GM12878 (cell line): ENCODE data around the gene TMEM109. TPM values are rescaled to one million over a fixed set of nuclear protein-coding genes. Genes with fewer than 3 reads are reported as not detected.
A peak's percentile ranks its signal among the peaks of the same experiment; 100 is the strongest.

Experiments used
- ATAC-seq: fragments of 200-7000 bp; cut with Tn5 transposase; 3 replicates; pipeline ENCODE4 v1.9.1; 2020; ENCODE audit warnings: mild to moderate bottlenecking, moderate library complexity
- BruUV-seq: library from RNA; stranded (reverse); fragments of 400-500 nt; replicated peaks from 2 replicates; lab custom pipeline; 2021; lab: Mats Ljungman, UMichigan
- CTCF ChIA-PET: fragments of 300-600 bp; sonication (Branson Sonifier 250); formaldehyde crosslinking; extraction: SDS; loops from one replicate; lab custom pipeline; 2021; ENCODE audit warnings: inconsistent platforms; lab: Yijun Ruan, JAX
- POLR2A ChIA-PET: fragments of 350-600 bp; formaldehyde crosslinking; extraction: SDS; loops from one replicate; lab custom pipeline; 2021; ENCODE audit warnings: inconsistent platforms; lab: Charles Lee
- RAD21 ChIA-PET: fragments of 300-600 bp; sonication (Branson Sonifier 250); formaldehyde crosslinking; loops from one replicate; lab custom pipeline; 2023; ENCODE audit warnings: antibody characterized with exemption; ENCODE audit not compliant: unreplicated experiment; lab: Charles Lee
- SMC1A ChIA-PET: fragments of 300-600 bp; sonication (Branson Sonifier 250); formaldehyde crosslinking; loops from one replicate; lab custom pipeline; 2023; ENCODE audit not compliant: unreplicated experiment, uncharacterized antibody; lab: Charles Lee
- DNase-seq: peaks from one replicate; pipeline ENCODE4 v3.0.0-alpha.2; 2011; ENCODE audit warnings: low read depth, low spot score
- FAIRE-seq: peaks from 3 replicates; lab custom pipeline; 2011; peaks lifted over from hg19 to GRCh38; lab: Jason Lieb, UNC
- H2AFZ ChIP-seq: 2 replicates; pipeline ENCODE4 v1.6.0; 2011; ENCODE audit warnings: low read depth, low read length, control low read depth; ENCODE audit not compliant: control insufficient read depth
- H3K27ac ChIP-seq: 2 replicates; pipeline ENCODE4 v1.5.1; 2011; ENCODE audit warnings: control low read depth; ENCODE audit not compliant: control insufficient read depth, insufficient read depth
- H3K27me3 ChIP-seq, 2 experiments: replicated peaks in 1 of 2; 2 replicates each; pipeline versions ENCODE4 v1.6.0 to v1.6.1; 2011; ENCODE audit warnings: low read length in 1 of 2; ENCODE audit not compliant: control insufficient read depth in 2 of 2, insufficient read depth in 2 of 2
- H3K36me3 ChIP-seq, 2 experiments: 2 replicates each; pipeline ENCODE4 v1.5.1; 2011; ENCODE audit warnings: low read length in 1 of 2; ENCODE audit not compliant: control insufficient read depth in 2 of 2, insufficient read depth in 2 of 2
- H3K4me1 ChIP-seq: 2 replicates; pipeline ENCODE4 v1.6.1; 2011; ENCODE audit warnings: mild to moderate bottlenecking, low read length, moderate library complexity, mixed read lengths; ENCODE audit not compliant: control insufficient read depth, insufficient read depth
- H3K4me2 ChIP-seq: 2 replicates; pipeline ENCODE4 v1.6.0; 2011; ENCODE audit warnings: control low read depth; ENCODE audit not compliant: control insufficient read depth, insufficient read depth
- H3K4me3 ChIP-seq: fragments of 200-600 bp; sonication (generic); 2 replicates; pipeline ENCODE4 v1.5.1; 2016
- H3K79me2 ChIP-seq: 2 replicates; pipeline ENCODE4 v1.6.0; 2011; ENCODE audit warnings: low read length; ENCODE audit not compliant: control insufficient read depth, insufficient read depth
- H3K9ac ChIP-seq: 2 replicates; pipeline ENCODE4 v1.8.0; 2011; ENCODE audit warnings: low read length, control low read depth, mixed read lengths; ENCODE audit not compliant: control insufficient read depth, insufficient read depth
- H3K9me3 ChIP-seq: replicated peaks from 3 replicates; pipeline ENCODE4 v1.5.1; 2011; ENCODE audit warnings: mild to moderate bottlenecking, low read length; ENCODE audit not compliant: control insufficient read depth, insufficient read depth
- H4K20me1 ChIP-seq: 2 replicates; pipeline ENCODE4 v1.6.0; 2011; ENCODE audit not compliant: control insufficient read depth, insufficient read depth
- BHLHE40 ChIP-seq, 2 experiments: fragments of 450-650 bp in 1 of 2; IDR thresholded peaks; 2 replicates each; pipeline ENCODE4 v1.6.1; 2011 to 2017; ENCODE audit warnings: low read depth in 2 of 2, borderline replicate concordance in 1 of 2, improper control_type of control experiment in 1 of 2, low read length in 1 of 2, mild to moderate bottlenecking in 1 of 2
- MEF2A ChIP-seq: IDR thresholded peaks from 2 replicates; pipeline ENCODE4 v1.6.1; 2011; ENCODE audit warnings: low read depth, mild to moderate bottlenecking, low read length, moderate library complexity; ENCODE audit not compliant: insufficient read depth
- MLLT1 ChIP-seq: fragments of 450-650 bp; IDR thresholded peaks from 2 replicates; pipeline ENCODE4 v1.6.1; 2016; ENCODE audit warnings: mild to moderate bottlenecking
- RUNX3 ChIP-seq: IDR thresholded peaks from 2 replicates; pipeline ENCODE4 v1.6.1; 2012; ENCODE audit warnings: low read length, inconsistent platforms
- SREBF1 ChIP-seq: IDR thresholded peaks from 2 replicates; pipeline ENCODE4 v1.6.1; 2012; ENCODE audit warnings: mild to moderate bottlenecking, low read length
- WGBS: methylation state at CpG from one replicate; pipeline ENCODE4 v1.1.6; 2016; ENCODE audit warnings: low lambda C conversion rate; ENCODE audit not compliant: insufficient replicate concordance, insufficient coverage; ENCODE audit errors: missing lambda C conversion rate; 5-methylcytosine and 5-hydroxymethylcytosine counted together
- in situ Hi-C: fragments of 300-500 bp; cut with MboI; formaldehyde crosslinking; loops from 9 replicates; pipeline ENCODE4 v1.14.3; 2018; ENCODE audit warnings: mixed read lengths
- intact Hi-C: fragments of 100-400 bp; cut with micrococcal nuclease; formaldehyde crosslinking; loops from one replicate; pipeline ENCODE4 v1.14.2; 2022; ENCODE audit not compliant: unreplicated experiment
- polyA plus RNA-seq, 11 experiments: library from polyadenylated mRNA; depleted of rRNA in 4 of 11; unstranded in 6 of 11; stranded (reverse) in 5 of 11; fragments of >200 nt; fragmentation: Nextera tagmentation in 4 of 11; fragmentation: Illumina TruSeq in 1 of 11; extraction: Ambion mirVana in 4 of 11; extraction: Trizol in 1 of 11; gene quantifications; 1 replicate in 1 of 11; 2 replicates in 10 of 11; pipeline versions ENCODE4 v1.2.1 to v1.2.3, GENCODE V29; 2011 to 2016; ENCODE audit warnings: inconsistent platforms in 2 of 11, missing spikeins in 2 of 11, low read depth in 1 of 11
- total RNA-seq, 4 experiments: library from RNA; depleted of rRNA in 3 of 4; stranded (reverse); fragments of >200 nt in 3 of 4; fragmentation: Illumina TruSeq in 1 of 4; extraction: Trizol in 1 of 4; gene quantifications; 2 replicates each; pipeline versions ENCODE4 v1.2.1 to v1.2.3, GENCODE V29; 2013 to 2021

TMEM109 gene
- total and polyA plus RNA-seq, 10 of the 15 experiments (the other 5 are each of a cell fraction or from before 2014, with no cell fraction given) = 21.9 to 199 (median 85.2) TPM

GRCh38 chr11:60954421-60954820 lies 40.5 kb downstream of the TMEM109 start:
- BruUV-seq = no TSS peak
- CTCF ChIA-PET = interaction anchor here (0.6 to 2.8 kb wide), 6 partner anchors 9 to 213 kb away, joined by 3 to 26 read pairs (median 5); partner anchors contain the start of gene TMEM109
- SMC1A ChIA-PET = interaction anchor here (1.0 to 7.6 kb wide), 10 partner anchors 9 to 97 kb away, joined by 3 to 76 read pairs (median 6); partner anchors contain the start of gene TMEM109
- FAIRE-seq = no peak
- no peaks in the 10 kb centered on the region; a peak in 1 of 4 replicates for H3K36me3 ChIP-seq
- peak overlapping the region; percentile 67 for H2AFZ ChIP-seq
- H4K20me1 ChIP-seq = no peaks in the 10 kb centered on the region
- peak; percentile 25; the same call in 1 of the 2 replicates for TF ChIP-seq RUNX3
- TF ChIP-seq SREBF1 = no peak
- TF ChIP-seq MEF2A = 0 out of 2 replicates have a peak, but pooled peaks have one; percentile 33
- TF ChIP-seq BHLHE40 (IDR thresholded peaks at IDR 0.05; ENCODE audit: borderline replicate concordance in 1 of 2, low read depth in 2 of 2, low read length in 1 of 2) = peak in 1 of 2 experiments; percentile 61; a peak in 1 of 4 replicates
- TF ChIP-seq MLLT1 = no peak
- H3K79me2 ChIP-seq = peaks cover 31% of the 10 kb centered on the region
- H3K9me3 ChIP-seq = no peaks in the 10 kb centered on the region
- POLR2A ChIA-PET = interaction anchor here (0.7 to 2.8 kb wide), 7 partner anchors 21 to 379 kb away, joined by 3 to 14 read pairs (median 6); partner anchors contain the start of gene TMEM109
- RAD21 ChIA-PET = interaction anchor here (0.8 to 3.6 kb wide), 8 partner anchors 14 to 206 kb away, joined by 3 to 21 read pairs (median 5); partner anchors contain the start of genes CD6 and TMEM109
- no peak for DNase-seq
- intact Hi-C loops (loop anchor here (10.0 kb wide), 1 partner anchor 110 kb away; the partner anchor contains the start of gene CCDC86), in situ Hi-C loops (no loop called here)
- peak overlapping the region; percentile 97 for H3K27ac ChIP-seq
- no peaks in the 10 kb centered on the region for H3K27me3 ChIP-seq
- peaks cover 28% of the 10 kb centered on the region for H3K4me1 ChIP-seq
- 37% methylated on average over 5 of the region's 5 CpGs for WGBS
- H3K4me2 ChIP-seq = peak overlapping the region; percentile 74
- no peak overlapping the region; the same call in 1 of the 2 replicates for H3K9ac ChIP-seq
- peak; percentile 3; the same call in 2 of the 3 replicates for ATAC-seq
- H3K4me3 ChIP-seq = no peak overlapping the region
